GM19351 (cell line): ENCODE results near the gene DGKG.

Experiments
- ATAC-seq: cut with Tn5 transposase; IDR thresholded peaks from one replicate; pipeline ENCODE4 v1.9.1; 2021; ENCODE audit warnings: mild to moderate bottlenecking, moderate library complexity; ENCODE audit not compliant: unreplicated experiment

Gene DGKG

DNA sequence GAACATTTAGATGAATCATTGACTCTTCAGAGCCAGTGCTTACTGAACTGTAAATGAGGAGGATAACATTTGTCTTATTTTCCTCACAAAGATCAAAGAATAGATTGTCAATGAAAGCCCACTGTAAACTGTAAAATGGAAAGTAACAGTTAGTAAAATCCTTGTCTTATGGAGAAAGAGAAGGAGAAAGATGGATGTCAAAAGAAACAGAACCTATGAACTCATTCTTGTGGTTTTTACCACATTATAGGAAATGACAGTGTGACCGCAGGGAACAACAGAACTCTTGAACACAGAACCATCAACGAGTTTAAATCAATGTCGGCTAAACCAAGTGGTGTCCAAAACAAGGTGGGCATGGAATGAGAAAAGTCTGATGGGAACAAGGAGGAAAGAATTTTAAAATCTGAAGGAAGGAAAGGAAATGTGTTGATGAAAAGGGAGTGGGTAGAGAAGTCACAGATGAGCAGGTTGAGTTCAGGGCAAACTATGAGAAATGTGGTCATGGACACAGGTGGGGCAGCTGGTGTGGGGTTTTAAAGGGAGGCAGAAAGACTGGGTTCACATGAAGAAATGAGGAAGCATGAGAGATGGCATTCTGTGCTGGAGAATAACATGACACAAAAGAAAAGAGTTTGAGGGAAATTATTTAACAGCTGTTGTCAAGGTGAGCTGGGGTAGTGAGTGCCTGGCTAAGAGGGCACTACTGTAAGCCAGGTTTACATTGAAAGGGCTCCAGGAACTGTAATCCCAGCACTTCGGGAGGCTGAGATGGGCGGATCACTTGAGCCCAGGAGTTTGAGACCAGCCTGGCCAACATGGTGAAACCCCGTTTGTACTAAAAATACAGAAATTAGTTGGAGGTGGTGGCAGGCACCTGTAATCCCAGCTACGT is 210.7 kb downstream of the DGKG start:
- no peak for ATAC-seq

- ATAC-seq: no peak
These were observed 211.8 kb downstream of the DGKG start for GRCh38 chr3:186150041-186150830.

DNA sequence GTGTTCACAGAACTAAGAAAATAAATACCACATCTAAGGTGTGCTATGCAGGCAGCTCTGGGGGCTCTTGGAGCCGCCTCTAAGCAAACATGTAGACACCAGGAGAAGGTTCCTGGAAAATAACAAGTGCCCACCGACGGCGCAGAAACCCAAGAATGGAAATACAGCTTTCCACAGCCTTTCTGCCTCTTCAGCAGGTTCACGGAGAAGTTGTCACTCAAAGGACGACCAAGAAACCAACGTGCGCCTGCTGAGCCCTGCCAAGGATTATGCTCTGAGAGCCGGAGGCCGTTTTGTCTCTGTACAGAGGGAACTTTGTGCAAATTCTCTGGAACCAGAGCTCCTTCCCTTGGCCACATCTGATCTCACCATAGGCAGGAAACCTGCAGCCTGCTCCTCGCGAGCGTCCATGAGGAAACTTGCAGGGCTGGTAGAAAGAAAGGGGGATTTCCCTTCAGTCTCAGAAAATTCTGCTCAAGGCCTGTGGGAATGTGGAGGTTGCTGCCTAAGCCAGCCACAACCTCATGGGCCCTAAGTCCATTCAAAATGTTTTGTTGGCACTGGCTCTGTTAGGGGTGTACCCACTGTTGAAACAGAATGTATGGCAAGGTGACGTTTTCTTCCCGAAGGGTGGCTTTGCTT is 212.6 kb downstream of the DGKG start:
- ATAC-seq: no peak

GRCh38 chr3:186144257-186144656 is 217.8 kb downstream of the DGKG start:
- ATAC-seq: no peak

DNA sequence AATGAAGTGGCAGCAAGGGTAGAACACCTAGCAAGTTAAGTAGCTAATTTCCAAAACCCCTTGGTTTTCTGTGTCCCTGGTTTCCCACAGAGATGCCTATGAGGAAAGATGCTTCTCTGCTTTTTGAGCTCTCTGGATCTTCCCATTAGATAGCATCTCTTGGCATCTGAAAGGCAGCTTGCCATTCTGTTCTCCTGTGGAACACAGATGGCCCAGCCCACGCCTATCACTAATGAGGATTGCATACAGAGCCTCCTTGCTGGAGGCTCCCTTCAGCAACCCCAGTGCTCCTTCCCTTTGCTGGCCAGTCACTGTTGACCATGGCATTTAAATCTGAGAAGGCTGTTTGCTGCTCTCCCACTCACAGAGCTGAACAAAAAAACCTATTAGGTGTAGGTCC is 218.8 kb downstream of the DGKG start:
- no peak for ATAC-seq

GRCh38 chr3:186142393-186142932 is 219.6 kb downstream of the DGKG start:
- no peak for ATAC-seq

DNA sequence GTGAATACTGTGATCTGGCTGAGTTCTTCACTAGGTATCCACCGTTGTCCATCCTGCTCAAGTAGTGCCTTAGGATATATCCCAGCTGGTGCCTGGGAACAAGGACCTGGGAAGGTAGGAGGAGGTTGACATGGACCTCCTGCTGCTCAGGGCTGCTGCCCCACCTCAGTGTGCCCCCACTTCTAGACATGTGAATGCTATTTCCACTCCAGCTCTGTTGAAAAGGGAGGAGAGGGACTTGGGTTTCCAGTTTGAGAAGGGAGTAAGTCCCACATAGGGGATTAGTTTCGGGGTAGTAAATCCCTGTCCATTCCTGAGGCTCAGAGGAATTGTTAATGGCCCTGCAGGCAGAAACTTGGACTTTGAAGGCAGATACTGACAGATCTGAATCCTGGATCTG is 220.2 kb downstream of the DGKG start:
- no peak for ATAC-seq

- no peak for ATAC-seq
These were observed 223.6 kb downstream of the DGKG start for GRCh38 chr3:186138272-186138981.

DNA sequence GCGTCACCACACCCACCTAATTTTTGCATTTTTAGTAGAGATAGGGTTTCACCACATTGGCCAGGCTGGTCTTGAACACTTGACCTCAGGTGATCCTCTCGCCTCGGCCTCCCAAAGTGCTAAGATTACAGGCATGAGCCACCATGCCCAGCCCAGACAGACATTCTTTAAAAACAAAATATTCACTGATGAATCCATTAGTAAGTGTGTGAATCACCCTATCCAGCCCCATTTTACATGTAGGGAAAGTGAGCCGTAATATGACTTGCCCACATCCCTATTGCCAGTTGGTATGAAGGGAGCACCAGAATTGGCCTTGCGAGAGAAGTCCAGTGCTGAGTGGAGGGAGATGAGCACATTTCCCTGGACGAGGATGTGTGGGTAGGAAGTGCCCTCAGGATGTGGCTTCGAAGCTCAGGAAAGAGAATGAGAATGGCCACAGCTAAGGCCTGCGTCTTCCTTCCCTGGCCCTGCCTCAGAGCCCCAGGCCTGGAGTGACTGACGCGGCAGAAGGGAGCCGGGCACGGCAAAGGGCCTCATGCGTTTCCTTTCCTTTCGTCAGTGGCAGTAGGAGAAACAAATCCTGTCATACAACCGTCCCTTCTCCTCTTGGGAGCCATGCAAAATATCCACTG is 224.9 kb downstream of the DGKG start:
- no peak for ATAC-seq

GRCh38 chr3:186133980-186134379 is 228.1 kb downstream of the DGKG start:
- no peak for ATAC-seq

- no peak for ATAC-seq
These were observed 229.5 kb downstream of the DGKG start for GRCh38 chr3:186132487-186132886.

DNA sequence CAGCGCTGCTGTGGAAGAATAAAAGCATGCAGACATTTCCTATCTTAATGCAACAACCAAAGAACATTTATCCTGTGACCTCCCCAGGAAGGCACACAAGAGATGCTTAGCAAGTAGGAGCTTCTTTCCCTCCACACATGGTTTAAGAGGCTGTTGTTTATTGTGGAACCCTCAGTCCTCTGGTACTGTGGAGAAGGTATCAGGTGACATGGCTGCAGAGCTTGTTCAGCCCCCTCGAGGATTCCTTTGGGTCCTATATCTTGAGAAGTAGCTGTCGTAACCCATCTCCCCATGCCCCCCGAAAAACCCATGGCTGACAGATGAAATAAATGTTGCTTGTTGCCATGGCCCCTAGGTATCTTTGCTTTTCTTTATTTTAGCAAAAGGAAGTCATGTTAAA is 232.8 kb downstream of the DGKG start:
- ATAC-seq: no peak

GRCh38 chr3:186128158-186128557 is 233.9 kb downstream of the DGKG start:
- no peak for ATAC-seq

DNA sequence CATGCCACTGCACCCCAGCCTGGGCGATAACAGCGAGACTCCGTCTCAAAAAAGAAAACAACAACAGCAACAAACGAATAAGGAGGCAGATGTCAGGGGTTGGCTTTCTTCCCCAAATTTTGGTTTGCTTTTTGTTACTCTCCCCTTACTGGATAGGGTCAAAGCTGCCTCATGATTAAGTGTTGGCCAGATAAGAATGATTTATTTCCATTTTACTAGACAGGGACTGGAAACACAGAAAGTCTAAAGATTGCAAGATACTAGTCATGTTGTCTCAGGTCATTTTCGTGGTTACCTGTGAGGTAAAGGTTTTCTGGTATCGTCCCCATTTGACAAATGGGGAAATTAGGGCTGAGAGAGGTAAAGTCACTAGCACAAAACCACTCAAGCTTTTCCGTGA is 234.6 kb downstream of the DGKG start:
- no peak for ATAC-seq

GRCh38 chr3:186125118-186125517 is 236.9 kb downstream of the DGKG start:
- ATAC-seq: no peak

GRCh38 chr3:186124592-186124991 is 237.4 kb downstream of the DGKG start:
- no peak for ATAC-seq

DNA sequence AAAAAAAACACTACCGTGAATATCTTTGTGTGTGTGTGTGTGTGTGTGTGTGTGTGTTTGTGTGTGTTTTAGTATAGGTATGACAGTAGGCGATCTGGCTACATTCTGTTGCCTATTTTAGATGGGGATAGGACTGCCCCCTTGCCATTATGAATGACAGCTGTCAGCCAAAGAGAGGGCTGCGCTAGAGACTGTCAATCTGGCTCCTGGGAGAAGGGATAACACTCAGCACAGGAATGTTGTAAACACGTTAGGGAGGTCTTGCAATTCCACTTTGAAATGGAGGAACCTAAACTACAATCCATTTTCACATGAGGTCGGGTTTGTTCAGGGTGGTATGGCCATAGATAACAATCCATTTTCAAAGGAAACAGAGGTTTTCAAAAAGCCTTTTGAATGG is 239.0 kb downstream of the DGKG start:
- no peak for ATAC-seq

- ATAC-seq: no peak
These were observed 240.1 kb downstream of the DGKG start for GRCh38 chr3:186121968-186122367.

GRCh38 chr3:186121278-186121677 is 240.8 kb downstream of the DGKG start:
- no peak for ATAC-seq

DNA sequence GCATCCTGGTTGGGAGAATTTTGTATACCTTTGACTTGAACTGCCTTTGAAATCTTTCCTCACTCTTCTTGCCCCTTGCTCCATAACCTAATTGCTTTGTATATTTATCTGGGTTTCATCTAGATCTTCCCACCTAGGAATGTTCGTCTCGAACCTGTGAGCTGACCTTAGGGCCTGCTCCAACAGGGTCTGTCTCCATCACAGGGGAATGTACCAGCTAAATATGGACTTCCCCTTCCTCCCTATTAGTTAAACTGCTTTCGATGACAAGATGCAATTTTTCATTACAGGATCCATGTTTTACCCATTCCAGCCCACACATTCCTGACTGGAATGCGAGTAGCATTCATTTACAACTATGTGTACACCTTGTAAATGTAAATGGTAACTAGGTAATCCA is 242.5 kb downstream of the DGKG start:
- no peak for ATAC-seq
